Measurements from ENCODE around the gene VPS13D. TPM values are rescaled to one million over a fixed set of nuclear protein-coding genes. Genes with fewer than 3 reads are reported as not detected.

VPS13D gene
- total and polyA plus RNA-seq, 4 donors: 10.2 to 68.3 (median 12.6) TPM

GRCh38 chr1:12472156-12472797, 242.4 kb downstream of the VPS13D start (continued):
- no peak for TF ChIP-seq GABPA (IDR thresholded peaks at IDR 0.05 in 1 of 2, conservative IDR thresholded peaks at IDR 0.05 in 1 of 2)
- TF ChIP-seq RXRA (IDR thresholded peaks at IDR 0.05): no peak
- no peak for TF ChIP-seq ZBTB33 (IDR thresholded peaks at IDR 0.05)

GRCh38 chr1:12472798-12473551, 243.1 kb downstream of the VPS13D start:
- 76% methylated on average over 12 of the region's 12 CpGs for WGBS
- TF ChIP-seq SP1 (IDR thresholded peaks at IDR 0.05): no peak
- TF ChIP-seq FOXA2 (IDR thresholded peaks at IDR 0.05): no peak
- TF ChIP-seq ATF3 (IDR thresholded peaks at IDR 0.05): no peak
- no peak for TF ChIP-seq RAD21 (IDR thresholded peaks at IDR 0.05)
- no peak for TF ChIP-seq NR2F2 (IDR thresholded peaks at IDR 0.05)
- no peak for TF ChIP-seq TAF1 (conservative IDR thresholded peaks at IDR 0.05)
- TF ChIP-seq HNF4G (IDR thresholded peaks at IDR 0.05): no peak
- no peak for TF ChIP-seq RXRA (IDR thresholded peaks at IDR 0.05)
- no peak for TF ChIP-seq JUND (IDR thresholded peaks at IDR 0.05)
- TF ChIP-seq MAX (IDR thresholded peaks at IDR 0.05): no peak
- TF ChIP-seq GABPA (IDR thresholded peaks at IDR 0.05 in 1 of 2, conservative IDR thresholded peaks at IDR 0.05 in 1 of 2): no peak
- no peak for TF ChIP-seq FOXA1 (IDR thresholded peaks at IDR 0.05)
- TF ChIP-seq CTCF (IDR thresholded peaks at IDR 0.05; ENCODE audit: low read depth, low read length, missing input control): no peak
- no peak for TF ChIP-seq HNF4A (conservative IDR thresholded peaks at IDR 0.05)
- TF ChIP-seq REST (IDR thresholded peaks at IDR 0.05): no peak
- H3K36me3 ChIP-seq (ENCODE audit: control insufficient read depth in 4 of 4, insufficient read depth in 3 of 4, low read depth in 1 of 4, low read length in 3 of 4): no peaks in the 10 kb centered on the region
- no peak overlapping the region for H3K4me3 ChIP-seq (ENCODE audit: low read depth in 1 of 3, low read length in 3 of 3)
- no peak overlapping the region for H3K9ac ChIP-seq (ENCODE audit: low read depth in 1 of 2, low read length in 2 of 2)
- peaks cover 28 to 49% (median 37%) of the 10 kb centered on the region in 4 donors for H3K4me1 ChIP-seq (ENCODE audit: control insufficient read depth in 4 of 4, insufficient read depth in 4 of 4, low read length in 3 of 4)
- no peaks in the 10 kb centered on the region for H3K9me3 ChIP-seq (ENCODE audit: control insufficient read depth in 4 of 4, low read length in 3 of 4)
- H3K27ac ChIP-seq (ENCODE audit: low read depth in 1 of 2, low read length in 2 of 2): peak overlapping the region; percentile 37 to 62
- no peaks in the 10 kb centered on the region for H3K27me3 ChIP-seq (ENCODE audit: control insufficient read depth in 4 of 4, insufficient read depth in 4 of 4, low read length in 3 of 4)
- no peak for DNase-seq (ENCODE audit: low spot score)

Measured in liver (tissue), 9 donors.